Heart right ventricle (tissue), 16 donors: ENCODE results near the gene CLBA1. TPM values are rescaled to one million over a fixed set of nuclear protein-coding genes. Genes with fewer than 3 reads are reported as not detected.

Source experiments
- ATAC-seq, 8 donors: fragments of 200-7000 bp; cut with Tn5 transposase; one replicate each; pipeline ENCODE4 v1.9.1; 2020; ENCODE audit warnings: mild to moderate bottlenecking in 8 of 8, moderate library complexity in 8 of 8, moderate number of reproducible peaks in 1 of 8
- DNase-seq, 2 donors: peaks; one replicate each; pipeline ENCODE4 v3.0.0-alpha.2; 2020
- H3K27ac ChIP-seq, 10 donors: fragments of 200-600 bp; sonication (generic) in 2 of 10; one replicate each; pipeline versions ENCODE4 v1.5.0 to v1.8.0; 2020 to 2022; ENCODE audit warnings: mild to moderate bottlenecking in 3 of 10
- H3K27me3 ChIP-seq, 7 donors: fragments of 200-600 bp; one replicate each; pipeline ENCODE4 v1.8.0; 2021 to 2022; ENCODE audit warnings: mild to moderate bottlenecking in 2 of 7
- H3K36me3 ChIP-seq, 9 donors: fragments of 200-600 bp; sonication (generic) in 1 of 9; one replicate each; pipeline versions ENCODE4 v1.5.0 to v1.8.0; 2020 to 2022; ENCODE audit warnings: mild to moderate bottlenecking in 2 of 9
- H3K4me1 ChIP-seq, 9 donors: fragments of 200-600 bp; sonication (generic) in 1 of 9; one replicate each; pipeline versions ENCODE4 v1.5.0 to v1.8.0; 2020 to 2022; ENCODE audit warnings: mild to moderate bottlenecking in 4 of 9
- H3K4me3 ChIP-seq, 10 donors: fragments of 200-600 bp; sonication (generic) in 2 of 10; one replicate each; pipeline versions ENCODE4 v1.5.0 to v1.8.0; 2020 to 2022; ENCODE audit warnings: mild to moderate bottlenecking in 7 of 10, moderate library complexity in 2 of 10
- H3K9me3 ChIP-seq, 11 donors: fragments of 200-600 bp in 10 of 11; sonication (generic) in 2 of 11; one replicate each; pipeline versions ENCODE4 v1.5.0 to v1.8.0; 2013 to 2022; ENCODE audit warnings: mild to moderate bottlenecking in 2 of 11, control low read depth in 1 of 11, moderate library complexity in 1 of 11
- CTCF ChIP-seq, 9 donors: fragments of 200-600 bp; sonication (generic) in 2 of 9; IDR thresholded peaks; one replicate each; pipeline versions ENCODE4 v1.5.0 to v1.8.0; 2021 to 2022; ENCODE audit warnings: antibody characterized with exemption in 9 of 9, mild to moderate bottlenecking in 5 of 9, moderate library complexity in 1 of 9
- WGBS, 2 donors: extraction: QIAGEN DNeasy Blood & Tissue Kit; methylation state at CpG; one replicate each; pipeline ENCODE4 v1.1.7; 2013; ENCODE audit warnings: inconsistent platforms in 1 of 2; 5-methylcytosine and 5-hydroxymethylcytosine counted together
- intact Hi-C, 10 donors: fragments of 100-400 bp; cut with DNase I; formaldehyde crosslinking; loops; one replicate each; pipeline versions ENCODE4 v1.11.1 to v1.14.2; 2022
- polyA plus RNA-seq, 2 donors: library from polyadenylated mRNA; stranded (reverse); fragments of 200-250 nt; gene quantifications; one replicate each; pipeline ENCODE4 v1.2.3, GENCODE V29; 2013
- total RNA-seq, 10 donors: library from RNA; stranded (reverse); fragmentation: NEBNext Ultra II Directional in 3 of 10; extraction: Animal tissue kit (Norgen Biotek cat#: 25700) in 3 of 10; gene quantifications; one replicate each; pipeline versions ENCODE4 v1.2.1 to v1.2.4, GENCODE V29; 2021 to 2023
- donor health status: Arrhythmogenic right ventricular cardiomyopathy.
- donor health status: ischemic (EF 13 %, LVEDD 7.1; RV severe dilation, severe dysfunction).
- donor health status: healthy with polysubstance abuse.
- donor health status: DM: no; HTN: yes; CAD: no.
- donor health status: DM: no; HTN: no; CAD: no.
- donor health status: ischemic (EF 25% LVEDD 6.9; RV normal size, moderate dysfunction).
- donor health status: ischemic (EF 25% LVEDD 5.7; RV mildly dilated, moderate dysfunction).
- donor health status: healthy.
- donor health status: DM: yes; HTN: yes; CAD: no.
- donor health status: Ischemic cardiomyopathy.
- donor health status: ischemic (EF 35%, LVEDD 5.7; RV mildly dilated, moderate dysfunction).
- donor health status: nonischemic (EF 11% LVEDD 7.7; RV severe dilation, severe dysfunction).
- donor health status: DM: yes; HTN: yes; CAD: no.
- donor health status: PGD.
- donor health status: ischemic (EF 29% LVEDD 5.4; RV normal size, mild dysfunction).
- donor health status: nonischemic (EF 23%, LVEDD 6.1; RV moderate dilation, normal function).

Gene CLBA1
- total and polyA plus RNA-seq, 12 donors: 1.2 to 3.5 (median 2.6) TPM

GRCh38 chr14:104983231-104983721, 2.3 kb upstream of the CLBA1 start:
- intact Hi-C loops: loop anchor here in 1 of 10 donors (5.0 kb wide), 1 partner anchor 39 kb away; the partner anchor contains the start of gene CDCA4
- 79 to 81% methylated on average over 12 of the region's 12 CpGs for WGBS, 2 donors
- H3K27ac ChIP-seq: no peak overlapping the region
- ATAC-seq (no peak), DNase-seq (no peak)
- no peaks in the 10 kb centered on the region for H3K9me3 ChIP-seq
- H3K4me3 ChIP-seq: no peak overlapping the region
- peaks cover 0 to 37% (median 16%) of the 10 kb centered on the region in 9 donors for H3K4me1 ChIP-seq
- peaks cover 0 to 9% (median 0%) of the 10 kb centered on the region in 7 donors for H3K27me3 ChIP-seq
- TF ChIP-seq CTCF (IDR thresholded peaks at IDR 0.05): no peak
- no peaks in the 10 kb centered on the region for H3K36me3 ChIP-seq

GRCh38 chr14:104984056-104984894, 1.3 kb upstream of the CLBA1 start:
- no peak for DNase-seq
- Histone ChIP-seq H3K4me1 (peaks cover 0 to 31% (median 13%) of the 10 kb centered on the region in 9 donors), H3K27me3 (peaks cover 0 to under 1% (median 0%) of the 10 kb centered on the region in 7 donors), H3K4me3 (no peak overlapping the region), H3K36me3 (peaks cover 0 to under 1% (median 0%) of the 10 kb centered on the region in 9 donors), H3K27ac (no peak overlapping the region), H3K9me3 (no peaks in the 10 kb centered on the region)
- 90 to 92% methylated on average over 15 of the region's 15 CpGs for WGBS, 2 donors
- intact Hi-C loops: loop anchor here in 1 of 10 donors (5.0 kb wide), 1 partner anchor 38 kb away; the partner anchor contains the start of gene CDCA4
- no peak for TF ChIP-seq CTCF (IDR thresholded peaks at IDR 0.05)
- ATAC-seq: no peak

- intact Hi-C loops: loop anchor here in 1 of 10 donors (5.0 kb wide), 1 partner anchor 36 kb away; the partner anchor contains the start of gene CDCA4
These were observed 1.0 kb downstream of the CLBA1 start for GRCh38 chr14:104986487-104987164.

More at GRCh38 chr14:104986487-104987164, 1.0 kb downstream of the CLBA1 start:
- DNase-seq (no peak), ATAC-seq (no peak)
- peaks cover 0 to 23% (median 11%) of the 10 kb centered on the region in 9 donors for H3K4me1 ChIP-seq
- no peaks in the 10 kb centered on the region for H3K27me3 ChIP-seq
- whole genome bisulfite sequencing, 2 donors: 56 to 59% methylated on average over 19 of the region's 19 CpGs
- peak overlapping the region in 3 of 10 donors; percentile 74 to 82 (median 82) for H3K27ac ChIP-seq
- H3K4me3 ChIP-seq: peak overlapping the region; percentile 59 to 98 (median 89)
- peaks cover 0 to 4% (median 0%) of the 10 kb centered on the region in 9 donors for H3K36me3 ChIP-seq
- TF ChIP-seq CTCF (IDR thresholded peaks at IDR 0.05): no peak
- H3K9me3 ChIP-seq: no peaks in the 10 kb centered on the region
